ENCODE measurements around the gene SUGCT. TPM values are rescaled to one million over a fixed set of nuclear protein-coding genes. Genes with fewer than 3 reads are reported as not detected.

Gene SUGCT
- total RNA-seq, 3 donors from 2014 or later = 2.3 to 4.5 (median 4.0) TPM

DNA sequence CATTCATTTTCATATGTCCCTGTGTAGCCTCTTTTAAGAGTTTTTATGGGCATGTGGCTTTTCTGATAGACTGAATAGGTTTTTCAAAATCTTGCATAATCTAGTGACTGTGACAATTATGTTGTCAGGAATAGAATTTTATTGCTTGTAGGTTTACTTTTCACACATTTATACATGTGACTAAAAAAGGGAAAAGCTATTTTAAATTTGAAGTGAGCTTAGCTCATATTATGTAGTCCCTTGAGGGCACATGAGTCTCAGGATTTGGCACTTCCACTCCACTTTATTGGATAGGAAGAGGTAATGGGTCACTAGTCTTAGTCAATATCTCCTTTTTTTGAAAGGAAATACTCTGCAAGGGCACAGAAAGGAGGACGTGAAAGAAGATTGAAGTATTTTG lies 247.3 kb downstream of the SUGCT start:
- no peaks in the 10 kb centered on the region for H3K4me1 ChIP-seq
- no peak overlapping the region for H3K4me3 ChIP-seq
- intact Hi-C loops (cut with DNase I; ENCODE audit: low total_unique reads) = no loop called here
- DNase-seq (ENCODE audit: low spot score in 2 of 2) = no peak
- TF ChIP-seq POLR2AphosphoS5 (IDR thresholded peaks at IDR 0.05) (no peak), POLR2A (IDR thresholded peaks at IDR 0.05) (no peak)
- TF ChIP-seq, protein P1, sequence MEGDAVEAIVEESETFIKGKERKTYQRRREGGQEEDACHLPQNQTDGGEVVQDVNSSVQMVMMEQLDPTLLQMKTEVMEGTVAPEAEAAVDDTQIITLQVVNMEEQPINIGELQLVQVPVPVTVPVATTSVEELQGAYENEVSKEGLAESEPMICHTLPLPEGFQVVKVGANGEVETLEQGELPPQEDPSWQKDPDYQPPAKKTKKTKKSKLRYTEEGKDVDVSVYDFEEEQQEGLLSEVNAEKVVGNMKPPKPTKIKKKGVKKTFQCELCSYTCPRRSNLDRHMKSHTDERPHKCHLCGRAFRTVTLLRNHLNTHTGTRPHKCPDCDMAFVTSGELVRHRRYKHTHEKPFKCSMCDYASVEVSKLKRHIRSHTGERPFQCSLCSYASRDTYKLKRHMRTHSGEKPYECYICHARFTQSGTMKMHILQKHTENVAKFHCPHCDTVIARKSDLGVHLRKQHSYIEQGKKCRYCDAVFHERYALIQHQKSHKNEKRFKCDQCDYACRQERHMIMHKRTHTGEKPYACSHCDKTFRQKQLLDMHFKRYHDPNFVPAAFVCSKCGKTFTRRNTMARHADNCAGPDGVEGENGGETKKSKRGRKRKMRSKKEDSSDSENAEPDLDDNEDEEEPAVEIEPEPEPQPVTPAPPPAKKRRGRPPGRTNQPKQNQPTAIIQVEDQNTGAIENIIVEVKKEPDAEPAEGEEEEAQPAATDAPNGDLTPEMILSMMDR (IDR thresholded peaks at IDR 0.05) = no peak
- no peaks in the 10 kb centered on the region for H3K36me3 ChIP-seq
- H3K27ac ChIP-seq = no peak overlapping the region
- H3K27me3 ChIP-seq = no peaks in the 10 kb centered on the region
- no peaks in the 10 kb centered on the region for H3K9me3 ChIP-seq

- TF ChIP-seq, protein P1 (IDR thresholded peaks at IDR 0.05) = no peak
- no peak for TF ChIP-seq POLR2A (IDR thresholded peaks at IDR 0.05)
- no peak for TF ChIP-seq POLR2AphosphoS5 (IDR thresholded peaks at IDR 0.05)
- no peak for DNase-seq (ENCODE audit: low spot score in 2 of 2)
- Histone ChIP-seq H3K4me1 (no peaks in the 10 kb centered on the region), H3K27me3 (no peaks in the 10 kb centered on the region), H3K27ac (no peak overlapping the region), H3K36me3 (no peaks in the 10 kb centered on the region), H3K9me3 (no peaks in the 10 kb centered on the region), H3K4me3 (no peak overlapping the region)
- intact Hi-C loops (cut with DNase I; ENCODE audit: low total_unique reads) = no loop called here
Measured at GRCh38 chr7:40393660-40394059, 258.9 kb downstream of the SUGCT start.

- no peak for DNase-seq (ENCODE audit: low spot score in 2 of 2)
- intact Hi-C loops (cut with DNase I; ENCODE audit: low total_unique reads) = no loop called here
- TF ChIP-seq POLR2AphosphoS5 (IDR thresholded peaks at IDR 0.05) = no peak
- no peak for TF ChIP-seq POLR2A (IDR thresholded peaks at IDR 0.05)
- TF ChIP-seq, protein P1 (IDR thresholded peaks at IDR 0.05) = no peak
- no peak overlapping the region for H3K27ac ChIP-seq
- no peaks in the 10 kb centered on the region for H3K9me3 ChIP-seq
- no peaks in the 10 kb centered on the region for H3K27me3 ChIP-seq
- H3K36me3 ChIP-seq = no peaks in the 10 kb centered on the region
- H3K4me3 ChIP-seq = no peak overlapping the region
- H3K4me1 ChIP-seq = no peaks in the 10 kb centered on the region
Measured at GRCh38 chr7:40394400-40394799, 259.6 kb downstream of the SUGCT start.

- Histone ChIP-seq H3K27me3 (no peaks in the 10 kb centered on the region), H3K4me3 (no peak overlapping the region), H3K9me3 (peaks cover 0 to 2% of the 10 kb centered on the region in 2 donors), H3K27ac (no peak overlapping the region), H3K36me3 (no peaks in the 10 kb centered on the region), H3K4me1 (no peaks in the 10 kb centered on the region)
- no peak for DNase-seq (ENCODE audit: low spot score in 2 of 2)
- TF ChIP-seq POLR2AphosphoS5 (IDR thresholded peaks at IDR 0.05) (no peak), POLR2A (IDR thresholded peaks at IDR 0.05) (no peak)
- TF ChIP-seq, protein P1 (IDR thresholded peaks at IDR 0.05) = no peak
- intact Hi-C loops (cut with DNase I; ENCODE audit: low total_unique reads) = no loop called here
Measured at GRCh38 chr7:40400525-40400924, 265.7 kb downstream of the SUGCT start.

DNA sequence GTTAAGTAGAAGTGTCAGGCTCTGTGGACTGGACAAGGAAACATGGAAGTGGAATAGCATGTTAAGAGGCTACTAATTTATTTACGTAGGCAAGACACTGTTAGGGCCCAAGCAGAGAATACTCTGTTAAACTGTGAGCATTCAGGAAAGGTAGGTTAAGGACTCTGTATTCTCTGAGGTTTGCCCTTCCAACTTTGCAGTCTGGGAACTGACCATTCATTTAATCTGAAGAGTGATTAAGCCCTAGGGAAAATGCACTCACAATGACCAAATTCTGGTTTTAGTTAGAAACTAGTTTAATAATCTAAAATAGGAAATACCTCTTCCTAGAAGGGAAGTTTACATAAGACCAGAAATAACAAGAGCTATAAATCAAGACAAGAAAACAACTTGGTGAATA lies 266.6 kb downstream of the SUGCT start:
- H3K4me1 ChIP-seq = no peaks in the 10 kb centered on the region
- peaks cover 0 to 2% of the 10 kb centered on the region in 2 donors for H3K9me3 ChIP-seq
- H3K4me3 ChIP-seq = no peak overlapping the region
- H3K27me3 ChIP-seq = no peaks in the 10 kb centered on the region
- H3K27ac ChIP-seq = no peak overlapping the region
- H3K36me3 ChIP-seq = no peaks in the 10 kb centered on the region
- no peak for TF ChIP-seq POLR2A (IDR thresholded peaks at IDR 0.05)
- no peak for TF ChIP-seq POLR2AphosphoS5 (IDR thresholded peaks at IDR 0.05)
- TF ChIP-seq, protein P1 (IDR thresholded peaks at IDR 0.05) = no peak
- no peak for DNase-seq (ENCODE audit: low spot score in 2 of 2)
- intact Hi-C loops (cut with DNase I; ENCODE audit: low total_unique reads) = no loop called here
